Stimulated activated CD4-positive, alpha-beta T cell treated with anti-CD3 and anti-CD28 coated beads, Interleukin-4, amount 100 ng/mL, for 24 hours (primary cell): ENCODE data around the gene FBXW10B.
"Not testable (repeated sequence)": the region's sequence is repeated elsewhere in the genome, so short reads cannot be mapped to it uniquely, and the experiment has no call there.

Experiments used
- DNase-seq: peaks from one replicate; pipeline ENCODE4 v3.0.0-alpha.2; 2020

FBXW10B gene

GRCh38 chr17:15630930-15631453 is 11.5 kb upstream of the FBXW10B start:
- DNase-seq: not testable (repeated sequence)

- not testable (repeated sequence) for DNase-seq
These were observed 10.5 kb upstream of the FBXW10B start for GRCh38 chr17:15629991-15630390.

- DNase-seq: not testable (repeated sequence)
These were observed 4.2 kb upstream of the FBXW10B start for GRCh38 chr17:15623661-15624209.

- DNase-seq: not testable (repeated sequence)
These were observed 3.8 kb upstream of the FBXW10B start for GRCh38 chr17:15623255-15623654.

GRCh38 chr17:15622124-15622523 is 2.6 kb upstream of the FBXW10B start:
- DNase-seq: not testable (repeated sequence)

- not testable (repeated sequence) for DNase-seq
These were observed 2.7 kb downstream of the FBXW10B start for GRCh38 chr17:15616828-15617227.

GRCh38 chr17:15615850-15616249 is 3.7 kb downstream of the FBXW10B start:
- not testable (repeated sequence) for DNase-seq

GRCh38 chr17:15613111-15613510 is 6.4 kb downstream of the FBXW10B start:
- not testable (repeated sequence) for DNase-seq

- DNase-seq: not testable (repeated sequence)
These were observed 26.5 kb downstream of the FBXW10B start for GRCh38 chr17:15592960-15593359.

GRCh38 chr17:15591986-15592385 is 27.5 kb downstream of the FBXW10B start:
- DNase-seq: not testable (repeated sequence)

- DNase-seq: not testable (repeated sequence)
These were observed 28.7 kb downstream of the FBXW10B start for GRCh38 chr17:15590844-15591243.

- DNase-seq: peak; percentile 18
These were observed 29.7 kb downstream of the FBXW10B start for GRCh38 chr17:15589544-15590536.

GRCh38 chr17:15588017-15588416 is 31.5 kb downstream of the FBXW10B start:
- not testable (repeated sequence) for DNase-seq

- DNase-seq: not testable (repeated sequence)
These were observed 36.2 kb downstream of the FBXW10B start for GRCh38 chr17:15583313-15583712.

GRCh38 chr17:15581462-15581861 is 38.0 kb downstream of the FBXW10B start:
- DNase-seq: not testable (repeated sequence)

- DNase-seq: not testable (repeated sequence)
These were observed 42.7 kb downstream of the FBXW10B start for GRCh38 chr17:15576848-15577247.

- DNase-seq: not testable (repeated sequence)
These were observed 44.8 kb downstream of the FBXW10B start for GRCh38 chr17:15574660-15575059.

GRCh38 chr17:15573870-15574269 is 45.6 kb downstream of the FBXW10B start:
- not testable (repeated sequence) for DNase-seq
